T47D (cell line): ENCODE data around the gene LAMTOR2.
A peak's percentile ranks its signal among the peaks of the same experiment; 100 is the strongest.
"Not testable (repeated sequence)": the region's sequence is repeated elsewhere in the genome, so short reads cannot be mapped to it uniquely, and the experiment has no call there.

Experiments used
- DNase-seq, 2 experiments: peaks; one replicate each; pipeline versions ENCODE4 v3.0.0 to v3.0.0-alpha.2; 2011 to 2012; ENCODE audit warnings: low read depth in 1 of 2, low spot score in 1 of 2
- JUND ChIP-seq: IDR thresholded peaks from 2 replicates; pipeline ENCODE4 v1.6.1; 2012; ENCODE audit warnings: low read depth
- in situ Hi-C: cut with HindIII; loops from 2 replicates; pipeline ENCODE4 v1.10.0; 2016; ENCODE audit warnings: low sequenced_read_pairs, low pct_unique_long_range_greater_than_20kb

LAMTOR2 gene

DNA sequence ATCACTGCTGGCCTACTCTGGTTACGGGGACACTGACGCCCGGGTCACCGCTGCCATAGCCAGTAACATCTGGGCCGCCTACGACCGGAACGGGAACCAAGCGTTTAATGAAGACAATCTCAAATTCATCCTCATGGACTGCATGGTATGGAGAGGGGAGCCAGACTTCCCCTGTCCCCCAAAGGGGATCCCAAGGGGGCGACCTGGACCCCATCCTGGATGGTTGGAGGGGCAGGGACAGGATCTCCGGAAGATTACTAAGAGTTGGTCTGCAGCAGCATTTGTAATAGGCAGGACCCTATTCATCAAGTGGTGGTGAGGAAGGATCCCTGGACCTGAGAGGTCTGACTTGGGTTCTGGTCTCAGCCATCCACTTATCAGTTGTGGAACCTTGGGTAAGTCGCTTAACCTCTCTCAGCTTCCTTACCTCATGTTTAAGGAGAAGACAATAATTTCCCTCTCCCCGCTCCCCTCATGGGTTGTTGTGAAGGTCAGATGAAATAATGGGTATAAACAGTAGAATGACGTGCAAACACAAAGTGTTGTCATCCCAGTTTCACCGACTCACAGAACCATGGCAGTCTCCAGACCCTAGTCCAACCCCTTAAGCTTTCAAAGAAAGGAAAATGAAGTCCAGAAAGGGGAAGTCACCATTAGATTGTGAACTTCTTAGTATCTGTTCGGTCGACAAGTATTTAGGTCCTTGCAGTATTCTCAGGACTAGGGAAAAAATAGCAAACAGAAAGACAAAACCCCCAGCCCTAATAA, 883 bp downstream of the LAMTOR2 start:
- in situ Hi-C loops, result no loop called here
- TF ChIP-seq JUND, result no peak
- no peak for DNase-seq

- in situ Hi-C loops, result no loop called here
- DNase-seq, result no peak
- TF ChIP-seq JUND, result no peak
Observed at GRCh38 chr1:156056326-156056849, 1.8 kb downstream of the LAMTOR2 start.

DNA sequence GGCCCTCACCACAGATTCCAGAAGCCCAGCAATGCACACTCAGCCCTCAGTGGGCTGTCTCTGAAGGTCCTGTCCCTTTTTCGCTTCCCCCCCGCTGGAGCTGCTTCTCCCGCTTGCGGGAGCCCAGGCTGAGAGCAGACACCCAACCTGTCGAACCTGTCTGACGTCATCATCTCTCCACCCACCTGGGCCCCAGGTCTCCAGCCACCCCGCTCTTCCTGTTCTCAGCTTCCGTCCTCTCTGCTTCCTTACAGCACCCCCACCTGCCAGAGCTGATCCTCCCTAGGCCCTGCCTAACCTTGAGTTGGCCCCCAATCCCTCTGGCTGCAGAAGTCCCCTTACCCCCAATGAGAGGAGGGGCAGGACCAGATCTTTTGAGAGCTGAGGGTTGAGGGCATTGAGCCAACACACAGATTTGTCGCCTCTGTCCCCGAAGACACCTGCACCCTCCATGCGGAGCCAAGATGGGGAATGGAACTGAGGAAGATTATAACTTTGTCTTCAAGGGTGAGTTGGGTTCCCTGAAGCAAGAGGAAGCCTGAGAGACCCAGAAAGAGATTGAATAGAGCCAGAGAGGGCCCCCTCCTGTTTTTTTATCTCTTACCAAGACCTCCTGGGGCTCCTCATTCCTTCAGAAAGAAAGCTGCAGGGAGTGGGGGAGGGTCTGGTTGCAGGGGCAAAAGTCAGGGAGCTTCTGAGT, 6.5 kb downstream of the LAMTOR2 start, which contains the start of gene RAB25:
Gene RAB25, plus strand, starts transcription at position 224 of the 700 bp plus-strand sequence. Its CDS starts 241 bp downstream, at position 465.
- in situ Hi-C loops, result no loop called here
- peak; percentile 75 for TF ChIP-seq JUND
- DNase-seq, result peak; percentile 97 to 98

DNA sequence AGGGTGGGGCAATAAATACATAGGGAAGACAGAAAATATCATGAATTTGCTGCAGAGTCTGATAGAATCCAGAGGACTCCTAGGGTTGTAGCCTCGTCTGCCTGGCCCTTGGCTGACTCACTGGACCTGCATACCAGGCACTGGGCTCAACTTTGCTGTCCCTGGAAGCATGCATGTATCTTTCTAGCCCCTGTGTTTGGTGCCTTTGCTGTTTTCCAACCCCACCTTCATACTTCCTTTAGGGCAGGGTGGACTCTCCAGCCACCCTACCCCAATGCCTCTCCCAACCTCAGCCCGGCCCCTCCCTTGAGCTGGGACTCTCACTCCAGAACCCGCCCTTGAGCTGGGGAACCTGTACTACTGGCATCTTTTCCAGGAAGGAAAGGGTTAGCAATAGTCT, 7.6 kb downstream of the LAMTOR2 start:
- no peak for DNase-seq
- in situ Hi-C loops, result no loop called here
- TF ChIP-seq JUND, result no peak

DNA sequence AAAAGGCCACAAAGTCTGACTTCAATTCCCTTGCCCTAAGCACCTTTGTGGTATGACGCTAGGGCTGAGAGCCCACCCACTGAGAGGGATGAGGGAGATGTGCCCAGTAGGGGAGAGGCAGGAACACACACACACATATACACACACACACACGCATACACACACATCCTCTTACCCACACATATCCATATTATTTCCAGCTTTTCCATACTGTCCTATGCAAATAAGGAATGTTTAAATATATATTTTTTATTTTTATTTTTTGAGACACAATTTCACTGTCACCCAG, 9.4 kb downstream of the LAMTOR2 start:
- no peak for TF ChIP-seq JUND
- DNase-seq, result no peak
- in situ Hi-C loops, result no loop called here

- no peak for DNase-seq
- in situ Hi-C loops, result no loop called here
- no peak for TF ChIP-seq JUND
Observed at GRCh38 chr1:156064615-156065014, 10.0 kb downstream of the LAMTOR2 start.

GRCh38 chr1:156065212-156065611, 10.6 kb downstream of the LAMTOR2 start:
- DNase-seq, result no peak
- no peak for TF ChIP-seq JUND
- in situ Hi-C loops, result no loop called here

DNA sequence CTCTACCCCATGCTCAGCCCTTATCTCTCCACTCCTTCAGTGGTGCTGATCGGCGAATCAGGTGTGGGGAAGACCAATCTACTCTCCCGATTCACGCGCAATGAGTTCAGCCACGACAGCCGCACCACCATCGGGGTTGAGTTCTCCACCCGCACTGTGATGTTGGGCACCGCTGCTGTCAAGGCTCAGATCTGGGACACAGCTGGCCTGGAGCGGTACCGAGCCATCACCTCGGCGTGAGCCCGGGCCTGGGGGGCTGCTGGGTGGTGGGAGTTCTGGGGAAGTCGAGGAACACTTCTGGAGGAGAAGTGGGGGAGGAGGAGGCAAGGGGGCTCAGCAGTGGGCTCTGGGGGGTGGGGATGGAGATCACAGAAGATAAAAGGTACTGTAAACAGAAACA, 11.3 kb downstream of the LAMTOR2 start:
- TF ChIP-seq JUND, result no peak
- in situ Hi-C loops, result no loop called here
- DNase-seq, result no peak

GRCh38 chr1:156067262-156067661, 12.7 kb downstream of the LAMTOR2 start:
- no peak for TF ChIP-seq JUND
- in situ Hi-C loops, result no loop called here
- DNase-seq, result no peak

GRCh38 chr1:156069490-156070455, 15.2 kb downstream of the LAMTOR2 start:
- in situ Hi-C loops, result no loop called here
- TF ChIP-seq JUND, result no peak
- no peak for DNase-seq

DNA sequence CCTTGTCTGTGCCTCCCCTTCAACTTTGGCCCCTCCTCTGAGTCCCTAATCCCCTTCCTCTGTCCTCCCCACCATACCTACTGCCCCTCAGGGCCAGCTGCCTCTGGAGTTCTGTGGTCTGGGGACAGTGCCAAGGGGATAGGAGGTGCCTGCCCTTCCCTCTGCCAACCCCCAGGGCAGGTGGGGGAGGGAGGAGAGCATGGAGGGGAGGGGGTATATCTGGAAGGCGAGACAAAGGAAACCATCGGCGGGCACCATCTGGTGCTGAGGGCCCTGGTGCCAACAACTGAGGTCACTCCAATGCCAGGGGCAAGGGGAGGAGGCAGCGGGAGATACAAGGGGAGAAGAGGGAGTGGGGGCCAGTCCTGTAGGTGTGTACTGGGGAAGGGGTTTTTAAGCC, 16.0 kb downstream of the LAMTOR2 start:
- in situ Hi-C loops, result no loop called here
- no peak for TF ChIP-seq JUND
- DNase-seq, result no peak

- DNase-seq, in situ Hi-C loops: not testable (repeated sequence)
Observed at GRCh38 chr1:156071332-156071816, 16.8 kb downstream of the LAMTOR2 start.
